Measurements from ENCODE around the gene PDLIM5.

The PDLIM5 gene

DNA sequence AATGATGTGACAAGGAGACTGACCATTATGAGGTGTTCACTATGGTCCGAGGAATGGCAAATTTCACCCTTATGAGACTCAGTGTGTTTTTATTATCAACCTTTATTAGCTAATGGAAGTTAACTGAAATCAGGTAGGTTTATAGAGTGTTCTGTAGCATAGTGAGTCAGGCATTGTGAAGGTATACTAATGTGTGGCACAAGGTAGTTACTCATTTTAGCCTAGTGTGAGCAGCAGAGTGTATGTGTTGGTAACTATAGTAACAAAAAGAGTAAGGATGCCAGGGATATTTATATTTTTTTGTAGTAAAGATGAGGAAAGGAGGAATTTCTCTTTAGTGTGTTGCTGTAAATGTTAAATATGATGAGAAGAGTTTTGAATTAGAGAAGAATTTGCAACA, 12.0 kb downstream of the PDLIM5 start:
- H3K36me3 ChIP-seq (ENCODE audit: insufficient read depth, low read length) = no peaks in the 10 kb centered on the region
- H3F3A ChIP-seq (ENCODE audit: low read depth) = no peaks in the 10 kb centered on the region; the same call in 1 of the 2 replicates
- TF ChIP-seq, protein P1, sequence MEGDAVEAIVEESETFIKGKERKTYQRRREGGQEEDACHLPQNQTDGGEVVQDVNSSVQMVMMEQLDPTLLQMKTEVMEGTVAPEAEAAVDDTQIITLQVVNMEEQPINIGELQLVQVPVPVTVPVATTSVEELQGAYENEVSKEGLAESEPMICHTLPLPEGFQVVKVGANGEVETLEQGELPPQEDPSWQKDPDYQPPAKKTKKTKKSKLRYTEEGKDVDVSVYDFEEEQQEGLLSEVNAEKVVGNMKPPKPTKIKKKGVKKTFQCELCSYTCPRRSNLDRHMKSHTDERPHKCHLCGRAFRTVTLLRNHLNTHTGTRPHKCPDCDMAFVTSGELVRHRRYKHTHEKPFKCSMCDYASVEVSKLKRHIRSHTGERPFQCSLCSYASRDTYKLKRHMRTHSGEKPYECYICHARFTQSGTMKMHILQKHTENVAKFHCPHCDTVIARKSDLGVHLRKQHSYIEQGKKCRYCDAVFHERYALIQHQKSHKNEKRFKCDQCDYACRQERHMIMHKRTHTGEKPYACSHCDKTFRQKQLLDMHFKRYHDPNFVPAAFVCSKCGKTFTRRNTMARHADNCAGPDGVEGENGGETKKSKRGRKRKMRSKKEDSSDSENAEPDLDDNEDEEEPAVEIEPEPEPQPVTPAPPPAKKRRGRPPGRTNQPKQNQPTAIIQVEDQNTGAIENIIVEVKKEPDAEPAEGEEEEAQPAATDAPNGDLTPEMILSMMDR (conservative IDR thresholded peaks at IDR 0.05; ENCODE audit: low read length) = no peak
- H3K9me2 ChIP-seq (replicated peaks; ENCODE audit: low read depth, low read length) = no peaks in the 10 kb centered on the region
- no peaks in the 10 kb centered on the region for H3K9me3 ChIP-seq (ENCODE audit: insufficient read depth, low read depth, low read length)
- H3K4me1 ChIP-seq (ENCODE audit: insufficient read depth, low read length, poor library complexity, severe bottlenecking) = peaks cover 25% of the 10 kb centered on the region
- no peak overlapping the region for H3K9ac ChIP-seq (ENCODE audit: low read depth, low read length, poor library complexity, severe bottlenecking)
- H2AFZ ChIP-seq (ENCODE audit: low read length) = no peak overlapping the region
- no peak overlapping the region for H3K4me3 ChIP-seq (ENCODE audit: low read length, poor library complexity, severe bottlenecking)
- H4K20me1 ChIP-seq (ENCODE audit: insufficient read depth, low read length, poor library complexity, severe bottlenecking) = no peaks in the 10 kb centered on the region
- peaks cover 86% of the 10 kb centered on the region for H3K79me2 ChIP-seq (ENCODE audit: insufficient read depth, low read length)
- H3K27me3 ChIP-seq (ENCODE audit: insufficient read depth, low read length, poor library complexity, severe bottlenecking) = no peaks in the 10 kb centered on the region
- no peak overlapping the region for H3K4me2 ChIP-seq (ENCODE audit: low read depth, low read length, poor library complexity, severe bottlenecking)

DNA sequence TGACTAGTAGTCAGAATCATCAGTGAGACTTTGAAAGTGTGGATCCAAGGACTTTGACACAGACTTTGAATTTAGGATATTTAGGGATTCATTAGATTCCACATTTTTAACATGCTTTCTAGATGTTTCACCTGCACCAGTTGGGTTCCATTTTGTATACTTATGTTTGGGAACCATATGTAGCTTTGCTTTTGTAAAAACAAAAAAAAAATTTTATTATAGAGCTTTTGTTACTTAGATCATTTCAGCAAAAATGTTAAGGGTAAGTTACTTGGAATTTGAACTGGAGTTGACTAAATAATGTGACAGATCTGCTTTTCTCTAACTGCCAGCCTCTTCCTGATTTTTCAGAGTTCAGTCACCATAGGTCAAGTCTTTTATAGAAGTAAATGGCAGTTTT, 14.6 kb downstream of the PDLIM5 start:
- H3K4me1 ChIP-seq (ENCODE audit: insufficient read depth, low read length, poor library complexity, severe bottlenecking) = no peaks in the 10 kb centered on the region
- peaks cover 86% of the 10 kb centered on the region for H3K79me2 ChIP-seq (ENCODE audit: insufficient read depth, low read length)
- no peaks in the 10 kb centered on the region for H4K20me1 ChIP-seq (ENCODE audit: insufficient read depth, low read length, poor library complexity, severe bottlenecking)
- TF ChIP-seq EZH2phosphoT487 (IDR thresholded peaks at IDR 0.05; ENCODE audit: borderline replicate concordance) = no peak
- TF ChIP-seq, protein P1 (conservative IDR thresholded peaks at IDR 0.05; ENCODE audit: low read length) = no peak
- no peaks in the 10 kb centered on the region for H3K27me3 ChIP-seq (ENCODE audit: insufficient read depth, low read length, poor library complexity, severe bottlenecking)
- no peak overlapping the region for H3K4me3 ChIP-seq (ENCODE audit: low read length, poor library complexity, severe bottlenecking)
- H3K9ac ChIP-seq (ENCODE audit: low read depth, low read length, poor library complexity, severe bottlenecking) = no peak overlapping the region
- no peaks in the 10 kb centered on the region for H3K36me3 ChIP-seq (ENCODE audit: insufficient read depth, low read length)
- H3K9me2 ChIP-seq (replicated peaks; ENCODE audit: low read depth, low read length) = no peaks in the 10 kb centered on the region
- H3K4me2 ChIP-seq (ENCODE audit: low read depth, low read length, poor library complexity, severe bottlenecking) = no peak overlapping the region
- peaks cover 7% of the 10 kb centered on the region for H3K9me3 ChIP-seq (ENCODE audit: insufficient read depth, low read depth, low read length)
- no peak overlapping the region for H2AFZ ChIP-seq (ENCODE audit: low read length)
- no peaks in the 10 kb centered on the region for H3F3A ChIP-seq (ENCODE audit: low read depth)

DNA sequence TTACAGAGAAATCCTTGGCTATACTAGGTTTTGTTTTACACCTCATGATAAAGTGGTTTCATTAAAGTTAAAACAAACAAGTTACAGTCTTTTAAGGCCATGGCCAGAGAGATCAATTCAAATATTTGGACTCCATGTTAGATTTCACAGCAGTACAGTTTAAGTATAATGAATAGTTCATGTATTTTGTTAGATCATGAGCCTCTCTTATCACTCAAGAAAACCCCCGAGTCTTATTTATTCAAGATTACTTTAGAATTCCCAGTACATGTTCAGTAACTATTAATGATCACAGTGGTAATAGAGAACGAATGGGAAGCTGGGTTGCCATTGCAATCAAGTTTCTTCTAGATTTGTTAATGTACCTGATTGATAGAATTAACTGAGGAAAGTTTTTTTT, 15.2 kb downstream of the PDLIM5 start:
- no peak overlapping the region for H2AFZ ChIP-seq (ENCODE audit: low read length)
- no peaks in the 10 kb centered on the region for H3K36me3 ChIP-seq (ENCODE audit: insufficient read depth, low read length)
- H3F3A ChIP-seq (ENCODE audit: low read depth) = no peaks in the 10 kb centered on the region
- no peaks in the 10 kb centered on the region for H4K20me1 ChIP-seq (ENCODE audit: insufficient read depth, low read length, poor library complexity, severe bottlenecking)
- H3K27me3 ChIP-seq (ENCODE audit: insufficient read depth, low read length, poor library complexity, severe bottlenecking) = no peaks in the 10 kb centered on the region
- H3K9me2 ChIP-seq (replicated peaks; ENCODE audit: low read depth, low read length) = no peaks in the 10 kb centered on the region
- H3K4me2 ChIP-seq (ENCODE audit: low read depth, low read length, poor library complexity, severe bottlenecking) = no peak overlapping the region
- no peak overlapping the region for H3K9ac ChIP-seq (ENCODE audit: low read depth, low read length, poor library complexity, severe bottlenecking)
- peaks cover 80% of the 10 kb centered on the region for H3K79me2 ChIP-seq (ENCODE audit: insufficient read depth, low read length)
- TF ChIP-seq, protein P1 (conservative IDR thresholded peaks at IDR 0.05; ENCODE audit: low read length) = no peak
- TF ChIP-seq EZH2phosphoT487 (IDR thresholded peaks at IDR 0.05; ENCODE audit: borderline replicate concordance) = no peak
- H3K9me3 ChIP-seq (ENCODE audit: insufficient read depth, low read depth, low read length) = peaks cover 7% of the 10 kb centered on the region
- no peak overlapping the region for H3K4me3 ChIP-seq (ENCODE audit: low read length, poor library complexity, severe bottlenecking)
- H3K4me1 ChIP-seq (ENCODE audit: insufficient read depth, low read length, poor library complexity, severe bottlenecking) = no peaks in the 10 kb centered on the region
